Activated CD4-positive, alpha-beta T cell treated with anti-CD3 and anti-CD28 coated beads for 36 hours (primary cell): Measurements from ENCODE around the gene CD180. TPM values are rescaled to one million over a fixed set of nuclear protein-coding genes. Genes with fewer than 3 reads are reported as not detected.

ENCODE experiments used
- ATAC-seq: fragments of 200-7000 bp; cut with Tn5 transposase; one replicate; pipeline ENCODE4 v1.10.0; 2021; ENCODE audit warnings: mild to moderate bottlenecking, moderate library complexity
- CTCF ChIA-PET: fragments of 350-600 bp; sonication (Branson Sonifier 250); formaldehyde crosslinking; loops from one replicate; lab custom pipeline; 2021; ENCODE audit warnings: antibody characterized with exemption; lab: Charles Lee
- POLR2A ChIA-PET: fragments of 350-600 bp; sonication (Branson Sonifier 250); formaldehyde crosslinking; loops from one replicate; lab custom pipeline; 2021; ENCODE audit warnings: antibody characterized with exemption, inconsistent platforms; lab: Charles Lee
- DNase-seq: peaks from one replicate; pipeline ENCODE4 v3.0.0-alpha.2; 2020
- H3K27ac Mint-ChIP-seq: one replicate; pipeline ENCODE4 v1.8.0; 2021; ENCODE audit warnings: mixed read lengths
- H3K27me3 Mint-ChIP-seq: one replicate; pipeline ENCODE4 v1.8.0; 2021; ENCODE audit warnings: mixed read lengths
- H3K36me3 Mint-ChIP-seq: one replicate; pipeline ENCODE4 v1.8.0; 2021; ENCODE audit warnings: low read depth, mixed read lengths
- H3K4me1 Mint-ChIP-seq: one replicate; pipeline ENCODE4 v1.8.0; 2021; ENCODE audit warnings: mixed read lengths
- H3K4me3 Mint-ChIP-seq: one replicate; pipeline ENCODE4 v1.8.0; 2021; ENCODE audit warnings: mild to moderate bottlenecking, moderate library complexity, mixed read lengths
- H3K9me3 Mint-ChIP-seq: one replicate; pipeline ENCODE4 v1.8.0; 2021; ENCODE audit warnings: low read depth, mixed read lengths
- intact Hi-C, 2 experiments: fragments of 100-400 bp; cut with DNase I in 1 of 2; cut with micrococcal nuclease in 1 of 2; formaldehyde crosslinking; loops; one replicate each; pipeline versions ENCODE4 v1.14.2 to v1.15.1; 2022 to 2024; cut with DNase I, micrococcal nuclease
- total RNA-seq, 2 experiments: library from RNA; stranded (reverse); gene quantifications; one replicate each; pipeline ENCODE4 v1.2.3, GENCODE V29; 2021

Gene CD180
- total RNA-seq, 2 experiments from 2014 or later, result 0.12 TPM; not detected in 1

DNA sequence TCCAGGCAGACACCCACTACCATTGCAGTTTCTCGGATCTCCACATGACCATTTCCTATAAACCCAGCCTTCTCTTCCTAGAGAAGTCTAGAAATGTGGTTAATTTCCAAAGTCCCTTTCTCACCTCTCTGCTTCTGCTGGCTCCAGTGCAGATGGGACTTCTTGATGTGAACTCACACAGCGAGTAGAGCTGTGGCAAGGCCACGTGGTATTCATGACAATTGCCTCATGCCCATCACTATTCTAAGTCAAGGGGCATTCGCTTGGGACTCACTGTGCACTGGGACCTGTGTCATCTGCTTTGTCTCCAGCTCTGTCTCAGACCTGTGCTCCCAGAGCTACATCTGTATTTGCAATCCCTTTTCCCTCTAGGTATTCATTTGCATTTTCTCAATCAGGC, 6.2 kb downstream of the CD180 start:
- H3K4me3 Mint-ChIP-seq, result no peak overlapping the region
- ATAC-seq, result no peak
- ChIA-PET CTCF (no interaction called here), POLR2A (no interaction called here)
- H3K27ac Mint-ChIP-seq, result no peak overlapping the region
- peaks cover 4% of the 10 kb centered on the region for H3K36me3 Mint-ChIP-seq
- DNase-seq, result no peak
- intact Hi-C loops, result no loop called here
- H3K4me1 Mint-ChIP-seq, result peaks cover 35% of the 10 kb centered on the region
- no peaks in the 10 kb centered on the region for H3K27me3 Mint-ChIP-seq
- H3K9me3 Mint-ChIP-seq, result no peaks in the 10 kb centered on the region

DNA sequence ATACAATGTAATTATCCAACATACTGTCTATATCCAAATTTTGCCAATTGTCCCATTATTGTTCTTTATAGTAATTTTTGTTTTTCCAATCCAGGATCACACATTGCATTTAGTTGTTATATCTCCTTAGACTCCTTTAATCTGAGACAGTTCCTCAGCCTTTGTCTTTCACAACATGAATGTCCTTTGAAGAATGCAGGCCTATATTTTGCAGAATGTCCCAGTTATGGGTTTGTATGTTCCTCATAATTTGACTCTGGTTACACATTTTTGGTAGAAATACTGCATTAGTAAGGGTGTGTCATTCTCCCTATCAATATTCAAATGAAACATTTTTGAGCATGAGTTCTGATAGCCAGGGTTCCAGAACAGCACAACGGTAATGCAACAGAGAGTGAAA, 6.7 kb downstream of the CD180 start:
- Mint-ChIP-seq H3K27me3 (no peaks in the 10 kb centered on the region), H3K27ac (no peak overlapping the region), H3K9me3 (no peaks in the 10 kb centered on the region), H3K4me3 (no peak overlapping the region), H3K4me1 (peaks cover 35% of the 10 kb centered on the region), H3K36me3 (peaks cover 4% of the 10 kb centered on the region)
- ChIA-PET POLR2A (no interaction called here), CTCF (interaction anchor here (1.2 to 1.9 kb wide), 2 partner anchors 12 to 18 kb away, joined by 4 to 6 read pairs; no protein-coding TSS in a partner anchor)
- ATAC-seq (no peak), DNase-seq (no peak)
- intact Hi-C loops, result no loop called here

- Mint-ChIP-seq H3K4me3 (no peak overlapping the region), H3K9me3 (no peaks in the 10 kb centered on the region), H3K36me3 (peaks cover 4% of the 10 kb centered on the region), H3K4me1 (peaks cover 35% of the 10 kb centered on the region), H3K27ac (no peak overlapping the region), H3K27me3 (no peaks in the 10 kb centered on the region)
- ATAC-seq (peak; percentile 11), DNase-seq (no peak)
- POLR2A ChIA-PET, result no interaction called here
- intact Hi-C loops, result no loop called here
- CTCF ChIA-PET, result interaction anchor here (0.6 to 1.9 kb wide), 5 partner anchors 13 to 24 kb away, joined by 3 to 6 read pairs (median 4); no protein-coding TSS in a partner anchor
Observed at GRCh38 chr5:67189079-67189354, 7.6 kb downstream of the CD180 start.

DNA sequence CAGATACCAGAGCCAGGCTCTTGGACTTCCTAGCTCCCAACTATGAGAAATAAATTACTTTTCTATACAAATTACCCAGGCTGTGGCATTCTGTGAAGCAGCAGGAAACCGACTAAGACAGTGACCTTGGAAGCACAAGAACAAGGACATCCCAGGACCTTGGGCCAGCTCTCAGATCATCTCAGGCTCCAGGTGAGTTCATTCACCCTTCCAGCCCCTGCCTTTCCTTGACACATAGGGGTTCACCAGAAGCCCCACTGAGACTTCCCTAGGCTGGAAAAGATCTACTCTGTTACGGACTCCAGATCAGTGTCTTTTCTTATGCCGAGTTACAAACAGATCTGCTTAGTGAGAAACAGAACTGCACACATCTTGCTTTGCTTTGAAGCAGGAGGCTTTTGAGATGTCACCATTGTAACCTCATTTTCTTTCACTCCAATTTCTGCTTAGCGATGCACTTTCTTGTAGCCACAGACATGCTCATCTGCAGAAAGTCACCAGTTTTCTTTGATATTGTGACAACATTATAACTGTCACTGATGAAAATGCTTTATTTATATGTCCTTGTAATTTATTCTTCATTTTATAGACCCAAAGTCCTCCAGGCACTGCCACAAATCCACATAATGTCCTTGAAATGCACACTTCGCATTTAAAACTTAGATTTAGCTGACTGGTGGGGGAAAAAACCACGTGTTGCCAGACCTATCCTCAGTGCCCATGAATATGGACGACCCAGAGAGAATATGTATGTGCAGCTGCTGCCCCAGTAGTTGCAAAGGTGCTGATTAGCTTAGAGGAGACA, 8.1 kb downstream of the CD180 start:
- Mint-ChIP-seq H3K36me3 (peaks cover 4% of the 10 kb centered on the region), H3K4me3 (no peak overlapping the region), H3K9me3 (no peaks in the 10 kb centered on the region), H3K27ac (peak overlapping the region; percentile 49), H3K27me3 (no peaks in the 10 kb centered on the region), H3K4me1 (peaks cover 35% of the 10 kb centered on the region)
- intact Hi-C loops, result no loop called here
- no peak for DNase-seq
- POLR2A ChIA-PET, result no interaction called here
- peak; percentile 61 for ATAC-seq
- CTCF ChIA-PET, result interaction anchor here (0.6 to 1.9 kb wide), 5 partner anchors 14 to 23 kb away, joined by 3 to 6 read pairs (median 4); no protein-coding TSS in a partner anchor

- intact Hi-C loops, result no loop called here
- H3K4me1 Mint-ChIP-seq, result peaks cover 42% of the 10 kb centered on the region
- CTCF ChIA-PET, result no interaction called here
- no peaks in the 10 kb centered on the region for H3K36me3 Mint-ChIP-seq
- ATAC-seq (no peak), DNase-seq (no peak)
- POLR2A ChIA-PET, result no interaction called here
- no peaks in the 10 kb centered on the region for H3K27me3 Mint-ChIP-seq
- H3K4me3 Mint-ChIP-seq, result no peak overlapping the region
- no peaks in the 10 kb centered on the region for H3K9me3 Mint-ChIP-seq
- H3K27ac Mint-ChIP-seq, result peak overlapping the region; percentile 11
Observed at GRCh38 chr5:67187006-67187715, 9.4 kb downstream of the CD180 start.

DNA sequence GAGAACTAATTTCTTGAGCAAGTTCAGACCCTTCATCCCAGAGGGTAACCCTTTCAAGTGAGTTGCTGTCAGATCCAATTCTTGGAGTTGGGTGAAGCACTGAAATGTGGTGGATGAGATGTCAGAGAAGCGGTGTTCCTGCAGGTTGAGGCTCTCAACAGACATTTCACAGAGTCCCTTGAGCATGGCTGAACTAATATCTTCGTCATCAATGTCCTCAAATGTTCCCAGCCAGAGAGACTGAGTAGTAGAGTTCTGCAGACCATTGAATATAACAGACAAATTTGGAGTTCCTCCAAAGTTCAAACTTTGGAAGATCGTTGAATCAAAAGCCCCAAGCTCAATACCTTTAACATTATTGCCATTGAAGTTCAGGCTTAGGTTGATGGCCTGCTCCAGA, 12.7 kb downstream of the CD180 start:
- intact Hi-C loops, result loop anchor here in 1 of 2 experiments (1.0 to 2.0 kb wide), 2 partner anchors 17 to 53 kb away; no protein-coding TSS in a partner anchor
- H3K36me3 Mint-ChIP-seq, result no peaks in the 10 kb centered on the region
- POLR2A ChIA-PET, result no interaction called here
- no peaks in the 10 kb centered on the region for H3K9me3 Mint-ChIP-seq
- no peaks in the 10 kb centered on the region for H3K27me3 Mint-ChIP-seq
- ATAC-seq, result no peak
- no peak overlapping the region for H3K27ac Mint-ChIP-seq
- H3K4me1 Mint-ChIP-seq, result peaks cover 44% of the 10 kb centered on the region
- CTCF ChIA-PET, result interaction anchor here (1.0 kb wide), 1 partner anchor 9 kb away, joined by 4 read pairs; no protein-coding TSS in a partner anchor
- H3K4me3 Mint-ChIP-seq, result no peak overlapping the region
- DNase-seq, result no peak

DNA sequence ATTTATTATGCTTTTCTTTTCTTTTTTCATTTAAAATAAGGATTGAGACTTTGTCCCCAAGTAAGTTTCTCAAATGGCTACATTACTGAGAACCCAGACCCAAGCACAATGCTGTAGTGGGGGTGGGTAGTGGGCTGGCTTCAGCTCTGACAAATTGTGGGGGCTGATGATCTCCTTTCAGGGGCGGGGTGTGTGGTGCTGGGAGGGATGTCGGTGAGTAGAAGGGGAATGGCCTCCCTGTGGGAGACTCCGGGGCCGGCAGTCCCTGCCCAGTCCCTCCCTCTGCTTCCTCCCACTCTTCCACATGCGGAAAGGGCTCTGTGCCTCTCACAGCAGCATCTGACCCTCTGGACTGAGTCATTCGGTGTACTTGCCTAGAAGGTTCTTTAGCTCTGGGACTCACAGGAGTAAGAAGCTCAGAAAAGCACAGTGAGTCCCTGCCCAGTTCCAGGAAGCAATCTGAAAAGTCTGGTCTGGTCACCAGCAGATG, 14.3 kb downstream of the CD180 start:
- Mint-ChIP-seq H3K4me3 (no peak overlapping the region), H3K36me3 (peaks cover 4% of the 10 kb centered on the region), H3K27me3 (no peaks in the 10 kb centered on the region), H3K9me3 (peaks cover 4% of the 10 kb centered on the region), H3K4me1 (peaks cover 37% of the 10 kb centered on the region), H3K27ac (no peak overlapping the region)
- intact Hi-C loops, result loop anchor here in 1 of 2 experiments (2.0 kb wide), 1 partner anchor 18 kb away; no protein-coding TSS in a partner anchor
- POLR2A ChIA-PET, result no interaction called here
- CTCF ChIA-PET, result interaction anchor here (0.7 kb wide), 1 partner anchor 16 kb away, joined by 4 read pairs; no protein-coding TSS in a partner anchor
- ATAC-seq (peak; percentile 30), DNase-seq (no peak)

- CTCF ChIA-PET, result interaction anchor here (0.6 to 1.3 kb wide), 2 partner anchors 17 to 33 kb away, joined by 3 to 4 read pairs; no protein-coding TSS in a partner anchor
Observed at GRCh38 chr5:67181648-67182221, 14.9 kb downstream of the CD180 start.

DNA sequence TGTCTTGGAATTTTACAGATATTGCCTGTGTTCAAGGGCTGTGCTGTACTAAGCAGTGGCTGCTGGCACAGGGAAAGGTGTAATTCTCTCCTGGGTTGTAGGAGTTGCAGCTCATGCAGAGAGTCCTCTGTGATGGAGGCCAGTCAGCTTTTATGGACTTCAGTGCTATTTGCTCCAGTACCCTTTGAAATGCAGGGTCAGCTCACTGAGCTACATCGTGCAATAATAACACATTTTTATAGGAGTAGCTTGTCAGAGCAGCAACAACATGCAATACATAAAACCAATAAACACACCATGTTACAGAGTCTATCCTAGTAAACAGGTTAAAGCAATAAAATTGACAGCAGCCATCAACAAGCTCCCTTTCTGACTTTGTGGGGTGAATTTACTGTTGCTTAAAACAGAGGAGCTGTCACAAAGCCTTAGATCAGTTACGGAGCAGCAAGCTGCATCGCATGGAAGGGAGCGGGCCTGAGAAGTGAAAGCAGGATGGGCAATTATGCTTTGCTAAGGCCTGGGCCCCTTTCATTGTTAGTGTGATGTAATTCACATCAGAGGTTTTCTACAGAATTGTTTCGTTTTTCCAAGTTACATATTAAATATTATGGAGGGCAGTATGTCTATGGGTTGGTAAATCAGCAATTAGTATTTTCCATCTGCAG, 16.8 kb downstream of the CD180 start:
- no peak for ATAC-seq
- Mint-ChIP-seq H3K36me3 (peaks cover 10% of the 10 kb centered on the region), H3K27ac (no peak overlapping the region), H3K27me3 (no peaks in the 10 kb centered on the region), H3K9me3 (peaks cover 19% of the 10 kb centered on the region), H3K4me3 (no peak overlapping the region), H3K4me1 (peaks cover 28% of the 10 kb centered on the region)
- ChIA-PET CTCF (interaction anchor here (0.5 to 0.8 kb wide), 3 partner anchors 11 to 42 kb away, joined by 3 read pairs; no protein-coding TSS in a partner anchor), POLR2A (no interaction called here)
- no peak for DNase-seq
- intact Hi-C loops, result no loop called here

More at GRCh38 chr5:67181648-67182221, 14.9 kb downstream of the CD180 start:
- intact Hi-C loops, result loop anchor here in 1 of 2 experiments (2.0 kb wide), 1 partner anchor 19 kb away; no protein-coding TSS in a partner anchor
- POLR2A ChIA-PET, result interaction anchor here (0.6 kb wide), 1 partner anchor 38 kb away, joined by 4 read pairs; no protein-coding TSS in a partner anchor
- DNase-seq, result no peak
- H3K9me3 Mint-ChIP-seq, result peaks cover 8% of the 10 kb centered on the region
- H3K4me3 Mint-ChIP-seq, result no peak overlapping the region
- H3K4me1 Mint-ChIP-seq, result peaks cover 34% of the 10 kb centered on the region
- peak overlapping the region; percentile 61 for H3K27ac Mint-ChIP-seq
- ATAC-seq, result no peak
- peaks cover 10% of the 10 kb centered on the region for H3K36me3 Mint-ChIP-seq
- no peaks in the 10 kb centered on the region for H3K27me3 Mint-ChIP-seq

DNA sequence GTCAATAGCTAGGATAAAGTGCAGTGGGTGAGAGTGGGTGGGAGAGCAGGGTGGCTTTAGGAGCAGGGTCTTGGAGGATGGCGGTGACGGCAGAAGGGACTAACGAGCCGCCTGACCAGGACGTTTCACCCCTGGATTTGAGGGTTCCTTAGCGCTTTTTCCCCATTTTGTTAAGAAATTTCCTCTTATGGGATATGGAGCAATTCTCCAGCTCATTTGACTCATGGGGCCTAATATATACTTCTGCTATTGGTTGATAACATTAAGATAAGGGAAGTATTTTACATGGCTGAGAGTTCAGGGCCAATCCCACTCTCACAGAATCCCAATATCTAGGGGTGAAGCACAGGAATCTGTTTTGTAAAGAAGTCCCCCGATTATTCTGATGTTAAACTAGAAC, 17.6 kb downstream of the CD180 start:
- Mint-ChIP-seq H3K27ac (no peak overlapping the region), H3K4me1 (peaks cover 28% of the 10 kb centered on the region), H3K27me3 (no peaks in the 10 kb centered on the region), H3K36me3 (peaks cover 10% of the 10 kb centered on the region), H3K4me3 (no peak overlapping the region), H3K9me3 (peaks cover 19% of the 10 kb centered on the region)
- CTCF ChIA-PET, result interaction anchor here (1.3 to 1.6 kb wide), 2 partner anchors 12 to 15 kb away, joined by 4 to 5 read pairs; no protein-coding TSS in a partner anchor
- no peak for DNase-seq
- POLR2A ChIA-PET, result no interaction called here
- intact Hi-C loops, result no loop called here
- ATAC-seq, result no peak
